PC-9 (cell line): Measurements from ENCODE around the gene RING1. TPM values are rescaled to one million over a fixed set of nuclear protein-coding genes. Genes with fewer than 3 reads are reported as not detected.
A peak's percentile ranks its signal among the peaks of the same experiment; 100 is the strongest.

Source experiments
- BruUV-seq: library from RNA; stranded (reverse); fragments of 400-500 nt; replicated peaks from 2 replicates; lab custom pipeline; 2021; lab: Mats Ljungman, UMichigan
- CTCF ChIA-PET: fragments of 300-600 bp; sonication (Branson Sonifier 250); formaldehyde crosslinking; loops from one replicate; lab custom pipeline; 2022; ENCODE audit warnings: antibody characterized with exemption; lab: Charles Lee
- POLR2A ChIA-PET: fragments of 300-600 bp; sonication (Branson Sonifier 250); formaldehyde crosslinking; loops from one replicate; lab custom pipeline; 2022; ENCODE audit warnings: antibody characterized with exemption; ENCODE audit not compliant: unreplicated experiment; lab: Charles Lee
- DNase-seq, 2 experiments: peaks; one replicate each; pipeline versions ENCODE4 v3.0.0 to v3.0.0-alpha.2; 2015 to 2022; ENCODE audit warnings: mixed read lengths in 1 of 2
- H2AFZ ChIP-seq: fragments of 200-600 bp; sonication (generic); 2 replicates; pipeline ENCODE4 v1.8.1; 2017; ENCODE audit warnings: antibody characterized with exemption
- H3F3A ChIP-seq: fragments of 200-600 bp; sonication (generic); 2 replicates; pipeline ENCODE4 v1.8.1; 2017; ENCODE audit warnings: antibody characterized with exemption, mild to moderate bottlenecking, low read depth; ENCODE audit not compliant: insufficient read depth
- H3K27ac ChIP-seq: fragments of 200-600 bp; sonication (generic); 2 replicates; pipeline ENCODE4 v1.6.1; 2016; ENCODE audit warnings: mixed run types
- H3K27me3 ChIP-seq: fragments of 200-600 bp; sonication (generic); 2 replicates; pipeline ENCODE4 v1.6.1; 2016; ENCODE audit warnings: low read depth, mixed run types; ENCODE audit not compliant: insufficient read depth
- H3K36me3 ChIP-seq: fragments of 200-600 bp; sonication (generic); 2 replicates; pipeline ENCODE4 v1.6.1; 2016; ENCODE audit warnings: low read depth, mixed run types
- H3K4me1 ChIP-seq: fragments of 200-600 bp; sonication (generic); replicated peaks from 2 replicates; pipeline ENCODE4 v1.6.1; 2016; ENCODE audit warnings: mixed run types; ENCODE audit not compliant: insufficient read depth
- H3K4me2 ChIP-seq: fragments of 200-600 bp; sonication (generic); 2 replicates; pipeline ENCODE4 v1.6.1; 2017; ENCODE audit warnings: mixed run types
- H3K4me3 ChIP-seq: fragments of 200-600 bp; sonication (generic); 2 replicates; pipeline ENCODE4 v1.6.1; 2016; ENCODE audit warnings: mixed run types
- H3K79me2 ChIP-seq: fragments of 200-600 bp; sonication (generic); 2 replicates; pipeline ENCODE4 v1.6.1; 2017; ENCODE audit warnings: low read depth, mixed run types
- H3K9me2 ChIP-seq: fragments of 200-600 bp; sonication (generic); 2 replicates; pipeline ENCODE4 v1.8.1; 2017; ENCODE audit warnings: mild to moderate bottlenecking; ENCODE audit not compliant: insufficient read depth
- H3K9me3 ChIP-seq: fragments of 200-600 bp; sonication (generic); 2 replicates; pipeline ENCODE4 v1.8.1; 2016; ENCODE audit warnings: low read depth; ENCODE audit not compliant: insufficient read depth
- H4K20me1 ChIP-seq: fragments of 200-600 bp; sonication (generic); 2 replicates; pipeline ENCODE4 v1.8.1; 2017; ENCODE audit not compliant: insufficient read depth
- CTCF ChIP-seq: fragments of 200-600 bp; sonication (generic); conservative IDR thresholded peaks from 2 replicates; pipeline ENCODE4 v1.6.1; 2017; ENCODE audit warnings: mixed run types, antibody characterized with exemption, mild to moderate bottlenecking, moderate library complexity
- EZH2 ChIP-seq: fragments of 200-600 bp; sonication (generic); IDR thresholded peaks from 2 replicates; pipeline ENCODE4 v1.8.0; 2017; ENCODE audit warnings: antibody characterized with exemption, low read depth
- intact Hi-C: fragments of 100-400 bp; cut with micrococcal nuclease; formaldehyde crosslinking; loops from one replicate; pipeline ENCODE4 v1.10.0; 2022; ENCODE audit not compliant: unreplicated experiment
- total RNA-seq: library from RNA; stranded (reverse); gene quantifications from 2 replicates; pipeline ENCODE4 v1.2.3, GENCODE V29; 2021

Gene RING1
- total RNA-seq, 1 experiment from 2014 or later: 18.9 TPM

- intact Hi-C loops: no loop called here
- Histone ChIP-seq H3K27me3 (no peaks in the 10 kb centered on the region), H3K4me2 (0 out of 2 replicates have a peak overlapping the region, but pooled peaks have one; percentile 13), H3K36me3 (peaks cover 28% of the 10 kb centered on the region), H3F3A (peaks cover 16% of the 10 kb centered on the region; the same call in 1 of the 2 replicates), H3K4me1 (peaks cover 17% of the 10 kb centered on the region), H3K27ac (no peak overlapping the region), H3K4me3 (no peak overlapping the region), H3K9me2 (no peaks in the 10 kb centered on the region), H4K20me1 (peaks cover 17% of the 10 kb centered on the region), H3K9me3 (no peaks in the 10 kb centered on the region), H3K79me2 (peaks cover 55% of the 10 kb centered on the region), H2AFZ (no peak overlapping the region)
- POLR2A ChIA-PET: no interaction called here
- CTCF ChIA-PET: no interaction called here
- TF ChIP-seq CTCF (no peak), EZH2 (no peak)
- no TSS peak for BruUV-seq
- no peak for DNase-seq
Measured at GRCh38 chr6:33198159-33198852, 10.0 kb upstream of the RING1 start.

- Histone ChIP-seq H3K36me3 (peaks cover 32% of the 10 kb centered on the region), H3K27me3 (no peaks in the 10 kb centered on the region), H4K20me1 (peaks cover 17% of the 10 kb centered on the region), H3K9me2 (no peaks in the 10 kb centered on the region), H2AFZ (no peak overlapping the region), H3K4me2 (peak overlapping the region; percentile 98), H3K27ac (no peak overlapping the region), H3K9me3 (no peaks in the 10 kb centered on the region), H3F3A (peaks cover 21% of the 10 kb centered on the region; the same call in 1 of the 2 replicates), H3K4me1 (peaks cover 18% of the 10 kb centered on the region), H3K79me2 (peaks cover 58% of the 10 kb centered on the region), H3K4me3 (peak overlapping the region; percentile 62)
- TF ChIP-seq CTCF (no peak), EZH2 (no peak)
- no TSS peak for BruUV-seq
- intact Hi-C loops: no loop called here
- no peak for DNase-seq
- ChIA-PET CTCF (no interaction called here), POLR2A (no interaction called here)
Measured at GRCh38 chr6:33198853-33199436, 9.4 kb upstream of the RING1 start.

GRCh38 chr6:33199687-33200218 lies 8.5 kb upstream of the RING1 start:
- TF ChIP-seq EZH2 (no peak), CTCF (no peak)
- POLR2A ChIA-PET: interaction anchor here (0.5 to 0.6 kb wide), 4 partner anchors 9 to 737 kb away, joined by 3 to 13 read pairs (median 4); partner anchors contain the start of gene RING1
- peak in 1 of 2 experiments; percentile 73 for DNase-seq
- CTCF ChIA-PET: interaction anchor here (0.7 kb wide), 1 partner anchor 582 kb away, joined by 8 read pairs; no protein-coding TSS in a partner anchor
- no peaks in the 10 kb centered on the region for H3K9me2 ChIP-seq
- peaks cover 22% of the 10 kb centered on the region for H3K4me1 ChIP-seq
- peaks cover 22% of the 10 kb centered on the region; the same call in 1 of the 2 replicates for H3F3A ChIP-seq
- intact Hi-C loops: loop anchor here (2.0 to 10.0 kb wide), 5 partner anchors 49 to 578 kb away; partner anchors contain the start of genes B3GALT4, CUTA, PHF1 and RGL2
- H3K27ac ChIP-seq: peak overlapping the region; percentile 79
- peak overlapping the region; percentile 98 for H3K4me2 ChIP-seq
- H3K4me3 ChIP-seq: peak overlapping the region; percentile 62
- BruUV-seq: TSS peak; percentile 35
- H3K79me2 ChIP-seq: peaks cover 58% of the 10 kb centered on the region
- H3K27me3 ChIP-seq: no peaks in the 10 kb centered on the region
- no peaks in the 10 kb centered on the region for H3K9me3 ChIP-seq
- peak overlapping the region; percentile 95 for H2AFZ ChIP-seq
- H4K20me1 ChIP-seq: peaks cover 17% of the 10 kb centered on the region
- peaks cover 33% of the 10 kb centered on the region for H3K36me3 ChIP-seq
